Spleen (tissue), 11 donors: ENCODE measurements around the gene CITED2. TPM values are rescaled to one million over a fixed set of nuclear protein-coding genes. Genes with fewer than 3 reads are reported as not detected.

ENCODE experiments used
- DNase-seq: peaks from one replicate; pipeline ENCODE4 v3.0.0-alpha.2; 2020
- H3K27ac ChIP-seq, 8 donors: fragments of 200-600 bp; sonication (generic) in 7 of 8; 1 replicate in 4 of 8; 2 replicates in 4 of 8; pipeline versions ENCODE4 v1.5.0 to v1.8.0; 2016 to 2021; ENCODE audit warnings: inconsistent platforms in 4 of 8, mild to moderate bottlenecking in 4 of 8, moderate library complexity in 1 of 8
- H3K27me3 ChIP-seq, 7 donors: fragments of 200-600 bp; sonication (generic) in 6 of 7; replicated peaks in 1 of 7; 1 replicate in 4 of 7; 2 replicates in 3 of 7; pipeline versions ENCODE4 v1.5.0 to v1.8.0; 2016 to 2021; ENCODE audit warnings: inconsistent platforms in 3 of 7, mild to moderate bottlenecking in 1 of 7
- H3K36me3 ChIP-seq, 6 donors: fragments of 200-600 bp; sonication (generic) in 5 of 6; 1 replicate in 4 of 6; 2 replicates in 2 of 6; pipeline versions ENCODE4 v1.5.0 to v1.8.0; 2016 to 2021; ENCODE audit warnings: inconsistent platforms in 2 of 6
- H3K4me1 ChIP-seq, 6 donors: fragments of 200-600 bp; sonication (generic) in 5 of 6; 1 replicate in 3 of 6; 2 replicates in 3 of 6; pipeline versions ENCODE4 v1.5.0 to v1.8.0; 2016 to 2021; ENCODE audit warnings: inconsistent platforms in 3 of 6
- H3K4me3 ChIP-seq, 8 donors: fragments of 200-600 bp; sonication (generic) in 7 of 8; 1 replicate in 4 of 8; 2 replicates in 4 of 8; pipeline versions ENCODE4 v1.5.0 to v1.8.0; 2016 to 2021; ENCODE audit warnings: inconsistent platforms in 4 of 8, mild to moderate bottlenecking in 4 of 8, moderate library complexity in 2 of 8
- H3K9me3 ChIP-seq, 8 donors: fragments of 200-600 bp; sonication (generic) in 7 of 8; 1 replicate in 4 of 8; 2 replicates in 4 of 8; pipeline versions ENCODE4 v1.5.0 to v1.8.0; 2016 to 2021; ENCODE audit warnings: inconsistent platforms in 4 of 8
- POLR2A ChIP-seq, 3 donors: fragments of 450-650 bp; IDR thresholded peaks; one replicate each; pipeline ENCODE4 v1.5.1; 2017; ENCODE audit warnings: antibody characterized with exemption in 3 of 3, mild to moderate bottlenecking in 1 of 3
- POLR2AphosphoS5 ChIP-seq, 3 donors: sonication (generic); formaldehyde crosslinking; IDR thresholded peaks; one replicate each; pipeline ENCODE4 v1.5.1; 2017; ENCODE audit warnings: antibody characterized with exemption in 3 of 3
- WGBS, 5 donors: extraction: QIAGEN DNeasy Blood & Tissue Kit in 3 of 5; methylation state at CpG; one replicate each; pipeline versions ENCODE4 v1.1.5 to v1.1.7; 2013 to 2018; 5-methylcytosine and 5-hydroxymethylcytosine counted together
- intact Hi-C: fragments of 100-400 bp; cut with DNase I; formaldehyde crosslinking; loops from one replicate; pipeline ENCODE4 v1.15.0; 2023; ENCODE audit warnings: low total_unique reads
- polyA plus RNA-seq, 3 donors: library from polyadenylated mRNA; stranded (reverse); fragments of 200-250 nt; gene quantifications; one replicate each; pipeline ENCODE4 v1.2.1, GENCODE V29; 2013
- total RNA-seq, 7 donors: library from RNA; depleted of rRNA in 3 of 7; stranded (reverse); fragments of >200 nt in 3 of 7; fragmentation: NEBNext Ultra II Directional in 4 of 7; extraction: Animal tissue kit (Norgen Biotek cat#: 25700) in 4 of 7; gene quantifications; one replicate each; pipeline versions ENCODE4 v1.1.0 to v1.2.1, GENCODE V29; 2016 to 2021
- TF ChIP-seq, protein P1 (sequence below), 11 experiments: fragments of 200-600 bp in 7 of 11; fragments of 450-650 bp in 4 of 11; sonication (generic) in 4 of 11; IDR thresholded peaks in 8 of 11; conservative IDR thresholded peaks in 3 of 11; 1 replicate in 7 of 11; 2 replicates in 4 of 11; pipeline versions ENCODE4 v1.4.0 to v1.8.0; 2016 to 2021; ENCODE audit warnings: antibody characterized with exemption in 11 of 11, inconsistent platforms in 4 of 11, mild to moderate bottlenecking in 1 of 11
- donor health status: healthy with polysubstance abuse.
- donor health status: DM: no; HTN: no; CAD: no; lungs with moderate emphysema.
- donor health status: DM: no; HTN: no; CAD: no.
- donor health status: Bipolar disorder and iron deficiency.
- donor health status: healthy.
- donor health status: DM: no; HTN: no; CAD: no.
- donor health status: DM: yes; HTN: yes; CAD: no.

Gene CITED2
- total and polyA plus RNA-seq, 10 donors, result 12.9 to 213 (median 145) TPM

DNA sequence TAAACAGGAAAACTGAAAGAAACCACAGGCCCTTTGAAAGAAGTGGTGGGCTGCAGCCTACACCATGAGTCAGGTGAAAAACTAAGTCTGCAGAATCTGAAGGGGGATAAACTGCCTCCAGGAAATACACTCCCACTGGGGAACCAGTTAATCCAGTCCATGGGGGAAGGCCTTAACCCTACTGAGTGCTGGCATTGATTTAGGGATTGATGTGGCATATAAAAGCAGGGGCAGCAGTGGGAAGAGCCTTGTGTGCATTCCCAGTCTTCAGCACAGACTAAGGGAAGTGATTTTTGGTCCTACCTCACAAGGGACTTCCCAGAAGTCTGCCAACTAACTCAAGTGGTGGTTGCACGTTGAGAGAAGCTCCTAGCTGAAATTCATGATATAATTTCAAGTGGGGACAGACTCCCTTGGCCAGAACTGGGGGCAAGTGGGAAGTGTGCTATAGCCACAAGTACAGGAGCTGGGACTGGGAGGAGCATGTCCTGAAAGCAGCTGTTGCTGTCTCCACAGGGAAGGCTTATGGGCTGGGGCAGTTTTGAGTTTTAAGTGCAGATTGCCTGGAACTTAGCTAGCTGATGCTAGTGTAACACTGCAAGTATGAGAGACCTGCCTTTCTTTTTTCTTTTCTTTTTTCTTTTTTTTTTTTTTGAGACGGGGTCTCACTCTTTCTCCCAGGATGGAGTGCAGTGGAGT lies 31.2 kb downstream of the CITED2 start:
- 46 to 53% (median 49%) methylated on average over 2 of the region's 2 CpGs for WGBS, 5 donors
- peaks cover 0 to 32% (median 0%) of the 10 kb centered on the region in 6 donors for H3K4me1 ChIP-seq
- no peaks in the 10 kb centered on the region for H3K9me3 ChIP-seq
- H3K27me3 ChIP-seq, result no peaks in the 10 kb centered on the region
- no peak overlapping the region for H3K4me3 ChIP-seq
- H3K27ac ChIP-seq, result no peak overlapping the region
- DNase-seq, result no peak
- intact Hi-C loops, result no loop called here
- no peaks in the 10 kb centered on the region for H3K36me3 ChIP-seq
- TF ChIP-seq, protein P1, sequence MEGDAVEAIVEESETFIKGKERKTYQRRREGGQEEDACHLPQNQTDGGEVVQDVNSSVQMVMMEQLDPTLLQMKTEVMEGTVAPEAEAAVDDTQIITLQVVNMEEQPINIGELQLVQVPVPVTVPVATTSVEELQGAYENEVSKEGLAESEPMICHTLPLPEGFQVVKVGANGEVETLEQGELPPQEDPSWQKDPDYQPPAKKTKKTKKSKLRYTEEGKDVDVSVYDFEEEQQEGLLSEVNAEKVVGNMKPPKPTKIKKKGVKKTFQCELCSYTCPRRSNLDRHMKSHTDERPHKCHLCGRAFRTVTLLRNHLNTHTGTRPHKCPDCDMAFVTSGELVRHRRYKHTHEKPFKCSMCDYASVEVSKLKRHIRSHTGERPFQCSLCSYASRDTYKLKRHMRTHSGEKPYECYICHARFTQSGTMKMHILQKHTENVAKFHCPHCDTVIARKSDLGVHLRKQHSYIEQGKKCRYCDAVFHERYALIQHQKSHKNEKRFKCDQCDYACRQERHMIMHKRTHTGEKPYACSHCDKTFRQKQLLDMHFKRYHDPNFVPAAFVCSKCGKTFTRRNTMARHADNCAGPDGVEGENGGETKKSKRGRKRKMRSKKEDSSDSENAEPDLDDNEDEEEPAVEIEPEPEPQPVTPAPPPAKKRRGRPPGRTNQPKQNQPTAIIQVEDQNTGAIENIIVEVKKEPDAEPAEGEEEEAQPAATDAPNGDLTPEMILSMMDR (IDR thresholded peaks at IDR 0.05 in 8 of 11, conservative IDR thresholded peaks at IDR 0.05 in 3 of 11), result no peak
- no peak for TF ChIP-seq POLR2A (IDR thresholded peaks at IDR 0.05)
- TF ChIP-seq POLR2AphosphoS5 (IDR thresholded peaks at IDR 0.05), result no peak

DNA sequence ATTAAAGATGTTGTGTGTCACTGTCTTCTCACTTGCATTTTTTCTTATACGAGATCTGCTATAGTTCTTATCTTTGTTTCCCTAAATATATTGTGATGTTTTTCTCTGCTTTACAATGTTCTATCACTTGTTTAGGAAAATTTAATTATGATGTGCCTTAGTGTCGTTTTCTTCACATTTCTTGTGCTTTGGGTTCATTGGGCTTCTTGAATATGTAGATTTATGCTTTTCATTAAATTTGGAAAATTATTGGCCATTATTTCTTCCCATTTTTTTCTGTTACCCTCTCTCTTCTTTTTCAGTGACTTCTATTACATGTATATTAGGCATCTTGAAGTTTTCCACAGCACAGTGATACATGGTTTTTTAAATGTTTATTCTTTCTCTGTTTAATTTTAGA lies 33.4 kb downstream of the CITED2 start:
- no peaks in the 10 kb centered on the region for H3K9me3 ChIP-seq
- WGBS, 5 donors, result 91 to 97% (median 95%) methylated on average over 2 of the region's 2 CpGs
- no peaks in the 10 kb centered on the region for H3K27me3 ChIP-seq
- no peak for DNase-seq
- H3K36me3 ChIP-seq, result no peaks in the 10 kb centered on the region
- H3K4me1 ChIP-seq, result peaks cover 0 to 53% (median 8%) of the 10 kb centered on the region in 6 donors
- H3K27ac ChIP-seq, result no peak overlapping the region
- no peak overlapping the region for H3K4me3 ChIP-seq
- no peak for TF ChIP-seq POLR2AphosphoS5 (IDR thresholded peaks at IDR 0.05)
- TF ChIP-seq, protein P1 (IDR thresholded peaks at IDR 0.05 in 8 of 11, conservative IDR thresholded peaks at IDR 0.05 in 3 of 11), result no peak
- TF ChIP-seq POLR2A (IDR thresholded peaks at IDR 0.05), result no peak
- intact Hi-C loops, result no loop called here

DNA sequence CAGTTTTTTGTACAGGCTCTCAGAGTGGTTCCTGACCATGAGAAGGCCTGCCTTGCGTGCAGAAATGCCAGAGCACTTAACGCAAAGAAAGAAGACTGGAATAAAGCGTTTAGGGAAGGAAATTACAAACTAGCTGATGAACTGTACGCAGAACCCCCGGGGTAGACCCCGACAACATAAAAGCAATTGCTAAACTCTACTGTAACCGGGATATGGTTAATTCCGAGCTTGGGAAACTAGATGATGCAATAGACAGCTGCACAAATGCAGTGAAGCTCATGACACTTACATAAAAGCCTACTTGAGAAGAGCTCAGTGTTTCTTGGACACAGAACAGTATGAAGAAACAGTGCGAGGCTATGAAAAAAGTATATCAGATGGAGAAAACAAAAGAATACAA lies 35.7 kb downstream of the CITED2 start:
- Histone ChIP-seq H3K36me3 (no peaks in the 10 kb centered on the region), H3K9me3 (no peaks in the 10 kb centered on the region), H3K4me1 (peaks cover 0 to 66% (median 12%) of the 10 kb centered on the region in 6 donors), H3K27ac (peak overlapping the region in 6 of 8 donors; percentile 43 to 81 (median 58)), H3K27me3 (no peaks in the 10 kb centered on the region), H3K4me3 (no peak overlapping the region)
- 52 to 79% (median 63%) methylated on average over 9 of the region's 9 CpGs for WGBS, 5 donors
- no peak for DNase-seq
- no peak for TF ChIP-seq POLR2AphosphoS5 (IDR thresholded peaks at IDR 0.05)
- TF ChIP-seq POLR2A (IDR thresholded peaks at IDR 0.05), result no peak
- TF ChIP-seq, protein P1 (IDR thresholded peaks at IDR 0.05 in 8 of 11, conservative IDR thresholded peaks at IDR 0.05 in 3 of 11), result no peak
- intact Hi-C loops, result no loop called here

DNA sequence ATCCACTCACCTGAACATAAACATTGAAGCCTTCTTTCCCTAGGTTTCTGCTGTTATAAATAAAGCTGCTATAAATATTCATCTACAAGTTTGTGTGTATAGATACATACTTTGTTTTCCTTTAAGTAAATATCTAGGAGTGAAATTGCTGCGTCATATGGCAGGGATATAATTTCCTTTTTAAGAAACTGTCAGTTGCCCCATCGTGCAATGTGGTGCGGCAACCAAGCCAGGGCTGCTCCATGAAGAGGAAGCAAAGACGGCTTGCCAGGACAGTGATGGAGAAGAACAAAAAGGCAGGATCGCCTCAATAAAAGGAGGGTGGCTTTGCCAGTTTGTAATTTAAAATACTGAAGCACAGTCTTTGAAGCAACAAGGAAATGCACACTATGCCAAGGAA lies 36.6 kb downstream of the CITED2 start:
- WGBS, 5 donors, result 36 to 67% (median 43%) methylated on average over 5 of the region's 5 CpGs
- TF ChIP-seq POLR2AphosphoS5 (IDR thresholded peaks at IDR 0.05) (peak in 1 of 3 donors; percentile 22), POLR2A (IDR thresholded peaks at IDR 0.05) (no peak)
- TF ChIP-seq, protein P1 (IDR thresholded peaks at IDR 0.05 in 8 of 11, conservative IDR thresholded peaks at IDR 0.05 in 3 of 11), result no peak
- H3K36me3 ChIP-seq, result no peaks in the 10 kb centered on the region
- no peak for DNase-seq
- intact Hi-C loops, result no loop called here
- no peaks in the 10 kb centered on the region for H3K9me3 ChIP-seq
- H3K27me3 ChIP-seq, result no peaks in the 10 kb centered on the region
- H3K4me3 ChIP-seq, result no peak overlapping the region
- peak overlapping the region in 5 of 8 donors; percentile 43 to 81 (median 63) for H3K27ac ChIP-seq
- H3K4me1 ChIP-seq, result peaks cover 0 to 58% (median 12%) of the 10 kb centered on the region in 6 donors
